Pancreas (tissue), 10 donors: ENCODE data around the gene STRIP2. TPM values are rescaled to one million over a fixed set of nuclear protein-coding genes. Genes with fewer than 3 reads are reported as not detected.

Source experiments
- ATAC-seq, 4 donors: fragments of 200-7000 bp; cut with Tn5 transposase; one replicate each; pipeline versions ENCODE4 v1.8.0 to v1.9.1; 2020; ENCODE audit warnings: mild to moderate bottlenecking in 4 of 4, moderate library complexity in 4 of 4
- DNase-seq, 6 donors: peaks; one replicate each; pipeline ENCODE4 v3.0.0-alpha.2; 2020
- FAIRE-seq: peaks from 2 replicates; lab custom pipeline; 2012; peaks lifted over from hg19 to GRCh38; lab: Jason Lieb, UNC
- H3K27ac ChIP-seq, 4 donors: fragments of 200-600 bp; sonication (generic); 1 replicate in 3 of 4; 2 replicates in 1 of 4; pipeline versions ENCODE4 v1.5.0 to v1.8.0; 2020
- H3K27me3 ChIP-seq, 4 donors: fragments of 200-600 bp; one replicate each; pipeline ENCODE4 v1.8.0; 2021
- H3K36me3 ChIP-seq, 3 donors: fragments of 200-600 bp; sonication (generic) in 1 of 3; one replicate each; pipeline versions ENCODE4 v1.5.0 to v1.8.0; 2020 to 2021
- H3K4me1 ChIP-seq, 3 donors: fragments of 200-600 bp; one replicate each; pipeline ENCODE4 v1.8.0; 2021
- H3K4me3 ChIP-seq, 4 donors: fragments of 200-600 bp; sonication (generic) in 2 of 4; one replicate each; pipeline versions ENCODE4 v1.5.0 to v1.8.0; 2020 to 2021
- H3K9me3 ChIP-seq, 4 donors: fragments of 200-600 bp; one replicate each; pipeline ENCODE4 v1.8.0; 2021
- WGBS, 2 donors: extraction: QIAGEN DNeasy Blood & Tissue Kit; methylation state at CpG; one replicate each; pipeline ENCODE4 v1.1.7; 2013; 5-methylcytosine and 5-hydroxymethylcytosine counted together
- intact Hi-C, 3 donors: fragments of 100-400 bp; cut with DNase I; formaldehyde crosslinking; loops; one replicate each; pipeline versions ENCODE4 v1.11.1 to v1.14.2; 2022
- polyA plus RNA-seq, 2 donors: library from polyadenylated mRNA; stranded (reverse); fragments of 200-250 nt; gene quantifications; one replicate each; pipeline ENCODE4 v1.2.3, GENCODE V29; 2013
- total RNA-seq, 6 donors: library from RNA; stranded (reverse); fragmentation: NEBNext Ultra II Directional in 4 of 6; extraction: Animal tissue kit (Norgen Biotek cat#: 25700) in 4 of 6; gene quantifications; one replicate each; pipeline versions ENCODE4 v1.2.1 to v1.2.4, GENCODE V29; 2021 to 2023
- TF ChIP-seq, protein P1 (sequence below), 4 donors: fragments of 200-600 bp; sonication (generic) in 3 of 4; IDR thresholded peaks; one replicate each; pipeline versions ENCODE4 v1.5.0 to v1.8.0; 2021; ENCODE audit warnings: antibody characterized with exemption in 4 of 4
- donor health status: healthy with polysubstance abuse.
- donor health status: DM: no; HTN: no; CAD: no; lungs with moderate emphysema.
- donor health status: DM: no; HTN: no; CAD: no.
- donor health status: control.
- donor health status: control.
- donor health status: Bipolar disorder and iron deficiency.
- donor health status: DM: yes; HTN: yes; CAD: no.
- donor health status: DM: no; HTN: no; CAD: no.
- donor health status: DM: no; HTN: no; CAD: no.
- donor health status: DM: yes; HTN: yes; CAD: no.

STRIP2 gene, protein sequence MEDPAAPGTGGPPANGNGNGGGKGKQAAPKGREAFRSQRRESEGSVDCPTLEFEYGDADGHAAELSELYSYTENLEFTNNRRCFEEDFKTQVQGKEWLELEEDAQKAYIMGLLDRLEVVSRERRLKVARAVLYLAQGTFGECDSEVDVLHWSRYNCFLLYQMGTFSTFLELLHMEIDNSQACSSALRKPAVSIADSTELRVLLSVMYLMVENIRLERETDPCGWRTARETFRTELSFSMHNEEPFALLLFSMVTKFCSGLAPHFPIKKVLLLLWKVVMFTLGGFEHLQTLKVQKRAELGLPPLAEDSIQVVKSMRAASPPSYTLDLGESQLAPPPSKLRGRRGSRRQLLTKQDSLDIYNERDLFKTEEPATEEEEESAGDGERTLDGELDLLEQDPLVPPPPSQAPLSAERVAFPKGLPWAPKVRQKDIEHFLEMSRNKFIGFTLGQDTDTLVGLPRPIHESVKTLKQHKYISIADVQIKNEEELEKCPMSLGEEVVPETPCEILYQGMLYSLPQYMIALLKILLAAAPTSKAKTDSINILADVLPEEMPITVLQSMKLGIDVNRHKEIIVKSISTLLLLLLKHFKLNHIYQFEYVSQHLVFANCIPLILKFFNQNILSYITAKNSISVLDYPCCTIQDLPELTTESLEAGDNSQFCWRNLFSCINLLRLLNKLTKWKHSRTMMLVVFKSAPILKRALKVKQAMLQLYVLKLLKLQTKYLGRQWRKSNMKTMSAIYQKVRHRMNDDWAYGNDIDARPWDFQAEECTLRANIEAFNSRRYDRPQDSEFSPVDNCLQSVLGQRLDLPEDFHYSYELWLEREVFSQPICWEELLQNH
- under 1 TPM; 0.16 to 0.55 (median 0.35) TPM for total RNA-seq
- polyA plus RNA-seq, result under 1 TPM; 0.38 to 0.85 TPM

DNA sequence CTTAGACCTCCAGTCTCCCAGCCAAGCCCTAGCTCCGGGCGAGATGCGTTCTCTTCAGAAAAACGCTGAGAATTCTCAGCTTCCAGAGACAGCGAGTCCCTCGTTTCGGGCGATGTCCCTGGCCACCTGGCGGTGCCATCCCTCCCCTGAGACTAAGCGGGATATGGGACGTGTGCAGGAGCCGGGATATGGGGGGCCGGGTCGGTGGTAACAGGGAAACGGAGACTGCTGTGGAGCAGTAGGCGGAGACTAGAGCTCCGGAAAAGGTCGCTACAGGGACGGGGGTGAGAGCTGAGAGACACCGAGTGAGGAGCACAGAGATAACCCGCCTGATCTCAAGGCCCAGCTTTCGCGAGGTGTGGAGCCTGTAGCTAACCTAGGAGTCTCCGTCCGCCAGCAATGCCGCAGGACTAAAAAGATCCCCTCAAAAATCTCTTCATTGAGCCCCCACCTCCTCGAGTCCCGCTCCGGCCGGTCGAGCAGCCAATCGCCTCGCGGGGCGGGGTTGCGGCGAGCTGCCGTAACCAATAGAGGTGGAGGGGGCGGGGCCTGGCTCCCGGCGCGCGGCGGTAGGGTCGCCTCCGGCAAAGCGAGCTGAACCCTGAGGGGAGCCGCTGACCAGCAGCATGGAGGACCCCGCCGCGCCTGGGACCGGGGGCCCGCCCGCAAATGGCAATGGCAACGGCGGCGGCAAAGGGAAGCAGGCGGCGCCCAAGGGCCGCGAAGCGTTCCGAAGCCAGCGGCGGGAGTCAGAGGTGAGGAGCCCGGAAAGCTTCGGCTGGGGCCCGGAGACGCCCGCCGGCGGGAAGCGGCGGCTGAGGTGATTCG lies at the start of gene STRIP2:
TSS of gene STRIP2 (plus strand) at position 586 of the 828 bp plus-strand sequence. CDS start at position 627, 41 bp downstream.
- Histone ChIP-seq H3K27me3 (peaks cover 0 to 4% (median 0%) of the 10 kb centered on the region in 4 donors), H3K27ac (peak within 1 kb of the TSS in 2 of 4 donors; percentile 1 to 17)

DNA sequence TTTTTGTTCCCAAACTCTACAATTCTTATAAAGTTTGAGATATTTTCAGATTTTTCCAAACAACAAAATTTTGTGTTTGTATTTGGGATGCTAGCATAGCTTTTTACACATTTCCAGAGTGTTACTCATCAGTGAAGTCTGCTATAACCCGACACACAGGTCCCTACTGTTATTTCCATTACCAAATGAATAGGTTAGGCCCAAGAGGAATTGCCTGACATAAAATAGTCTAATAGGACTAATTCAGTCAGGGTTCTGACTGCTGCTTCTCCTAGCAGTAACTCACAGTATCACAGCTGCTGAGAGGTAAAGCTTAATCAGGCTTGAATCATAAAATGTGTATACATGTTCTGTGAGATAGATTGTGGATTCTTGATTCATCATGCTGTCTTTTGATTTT lies 49.1 kb upstream of the STRIP2 start:
- Histone ChIP-seq H3K27ac (no peak overlapping the region), H3K36me3 (peaks cover 0 to 14% (median 0%) of the 10 kb centered on the region in 3 donors), H3K9me3 (no peaks in the 10 kb centered on the region), H3K4me3 (no peak overlapping the region), H3K4me1 (no peaks in the 10 kb centered on the region), H3K27me3 (no peaks in the 10 kb centered on the region)
- FAIRE-seq (no peak), DNase-seq (no peak), ATAC-seq (no peak)
- TF ChIP-seq, protein P1, sequence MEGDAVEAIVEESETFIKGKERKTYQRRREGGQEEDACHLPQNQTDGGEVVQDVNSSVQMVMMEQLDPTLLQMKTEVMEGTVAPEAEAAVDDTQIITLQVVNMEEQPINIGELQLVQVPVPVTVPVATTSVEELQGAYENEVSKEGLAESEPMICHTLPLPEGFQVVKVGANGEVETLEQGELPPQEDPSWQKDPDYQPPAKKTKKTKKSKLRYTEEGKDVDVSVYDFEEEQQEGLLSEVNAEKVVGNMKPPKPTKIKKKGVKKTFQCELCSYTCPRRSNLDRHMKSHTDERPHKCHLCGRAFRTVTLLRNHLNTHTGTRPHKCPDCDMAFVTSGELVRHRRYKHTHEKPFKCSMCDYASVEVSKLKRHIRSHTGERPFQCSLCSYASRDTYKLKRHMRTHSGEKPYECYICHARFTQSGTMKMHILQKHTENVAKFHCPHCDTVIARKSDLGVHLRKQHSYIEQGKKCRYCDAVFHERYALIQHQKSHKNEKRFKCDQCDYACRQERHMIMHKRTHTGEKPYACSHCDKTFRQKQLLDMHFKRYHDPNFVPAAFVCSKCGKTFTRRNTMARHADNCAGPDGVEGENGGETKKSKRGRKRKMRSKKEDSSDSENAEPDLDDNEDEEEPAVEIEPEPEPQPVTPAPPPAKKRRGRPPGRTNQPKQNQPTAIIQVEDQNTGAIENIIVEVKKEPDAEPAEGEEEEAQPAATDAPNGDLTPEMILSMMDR (IDR thresholded peaks at IDR 0.05), result no peak
- WGBS, 2 donors, result 88 to 97% methylated on average over 1 of the region's 1 CpG
- intact Hi-C loops, result no loop called here

More for the DNA sequence above, at the start of gene STRIP2:
- no peaks in the 10 kb centered on the region for H3K9me3 ChIP-seq
- peaks cover 0 to 5% (median 4%) of the 10 kb centered on the region in 3 donors for H3K4me1 ChIP-seq
- TF ChIP-seq, protein P1 (IDR thresholded peaks at IDR 0.05), result no peak
- H3K4me3 ChIP-seq, result peak within 1 kb of the TSS; percentile 60 to 92 (median 74)
- intact Hi-C loops, result no loop called here
- peak; percentile 85 to 98 (median 92) for DNase-seq
- WGBS, 2 donors, result 0 to 1% methylated on average over 70 to 75 of the region's 75 CpGs
- peak; percentile 98 to 99 (median 99) for ATAC-seq
- FAIRE-seq, result no peak
- H3K36me3 ChIP-seq, result no peaks in the 10 kb centered on the region

DNA sequence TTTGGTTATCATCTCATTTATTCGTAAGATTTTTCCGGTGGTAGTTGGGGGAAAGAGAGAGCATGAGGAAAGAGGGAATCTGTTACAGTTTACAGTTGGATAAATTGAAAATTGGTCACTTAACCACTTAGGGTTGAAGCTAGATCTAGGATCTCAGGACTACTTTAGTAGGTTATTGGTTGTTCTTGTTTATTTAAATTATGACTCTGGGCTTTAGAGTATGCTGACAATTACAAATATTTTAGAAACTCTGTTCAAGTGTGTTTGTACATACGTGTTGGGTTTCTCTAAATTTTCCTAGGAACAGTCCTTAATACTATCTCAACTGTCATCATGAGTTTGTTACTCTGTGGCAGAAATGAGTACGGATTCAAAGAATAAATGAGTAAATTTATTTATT lies 48.6 kb upstream of the STRIP2 start:
- TF ChIP-seq, protein P1 (IDR thresholded peaks at IDR 0.05), result no peak
- WGBS, 2 donors, result 93 to 96% methylated on average over 4 of the region's 4 CpGs
- intact Hi-C loops, result no loop called here
- no peaks in the 10 kb centered on the region for H3K9me3 ChIP-seq
- no peak overlapping the region for H3K27ac ChIP-seq
- DNase-seq (no peak), ATAC-seq (no peak), FAIRE-seq (no peak)
- H3K4me3 ChIP-seq, result no peak overlapping the region
- no peaks in the 10 kb centered on the region for H3K4me1 ChIP-seq
- no peaks in the 10 kb centered on the region for H3K27me3 ChIP-seq
- H3K36me3 ChIP-seq, result peaks cover 0 to 17% (median 0%) of the 10 kb centered on the region in 3 donors

DNA sequence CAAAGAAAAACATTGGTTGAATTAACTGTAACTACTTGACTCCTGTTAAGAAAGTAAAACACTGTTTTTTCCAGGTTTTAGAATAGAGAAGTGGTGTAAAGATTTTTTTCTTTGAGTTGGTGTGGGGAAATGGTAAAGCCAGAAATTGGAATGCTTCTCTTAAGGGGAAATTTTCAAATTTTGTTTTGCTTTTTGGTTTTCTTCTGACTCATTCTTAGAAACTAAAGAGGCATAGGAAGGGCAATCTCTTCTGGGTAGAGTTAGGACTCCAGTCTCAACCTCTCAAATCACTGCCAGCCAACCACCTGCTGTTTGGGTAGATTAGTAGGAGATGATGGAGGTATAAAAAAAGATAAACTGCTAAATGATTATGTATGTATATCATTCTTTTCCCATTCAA lies 47.7 kb upstream of the STRIP2 start:
- Histone ChIP-seq H3K27ac (no peak overlapping the region), H3K36me3 (peaks cover 0 to 12% (median 0%) of the 10 kb centered on the region in 3 donors), H3K9me3 (no peaks in the 10 kb centered on the region), H3K27me3 (no peaks in the 10 kb centered on the region), H3K4me3 (no peak overlapping the region), H3K4me1 (no peaks in the 10 kb centered on the region)
- TF ChIP-seq, protein P1 (IDR thresholded peaks at IDR 0.05), result no peak
- FAIRE-seq (no peak), ATAC-seq (no peak), DNase-seq (no peak)
- intact Hi-C loops, result no loop called here
